ENCODE data around the gene SPARCL1.
"Not testable (repeated sequence)": the region's sequence is repeated elsewhere in the genome, so short reads cannot be mapped to it uniquely, and the experiment has no call there.

SPARCL1 gene

GRCh38 chr4:87529187-87529586 lies at the start of gene SPARCL1:
TSS of gene SPARCL1 (minus strand) at chr4:87529376. CDS start at chr4:87499574, 29,802 bp downstream.
- in situ Hi-C loops (cut with MboI; ENCODE audit: low sequenced_read_pairs) = no loop called here

- in situ Hi-C loops (cut with MboI; ENCODE audit: low sequenced_read_pairs) = no loop called here
These were observed 46.8 kb upstream of the SPARCL1 start for GRCh38 chr4:87575983-87576382.

GRCh38 chr4:87575408-87575807 lies 46.2 kb upstream of the SPARCL1 start:
- in situ Hi-C loops (cut with MboI; ENCODE audit: low sequenced_read_pairs) = no loop called here

- in situ Hi-C loops (cut with MboI; ENCODE audit: low sequenced_read_pairs) = no loop called here
These were observed 45.8 kb upstream of the SPARCL1 start for GRCh38 chr4:87574996-87575395.

- in situ Hi-C loops (cut with MboI; ENCODE audit: low sequenced_read_pairs) = not testable (repeated sequence)
These were observed 45.2 kb upstream of the SPARCL1 start for GRCh38 chr4:87574376-87574775.

GRCh38 chr4:87570290-87570805 lies 41.2 kb upstream of the SPARCL1 start:
- in situ Hi-C loops (cut with MboI; ENCODE audit: low sequenced_read_pairs) = no loop called here

- in situ Hi-C loops (cut with MboI; ENCODE audit: low sequenced_read_pairs) = no loop called here
These were observed 38.0 kb upstream of the SPARCL1 start for GRCh38 chr4:87567191-87567590.

GRCh38 chr4:87566276-87566675 lies 37.1 kb upstream of the SPARCL1 start:
- in situ Hi-C loops (cut with MboI; ENCODE audit: low sequenced_read_pairs) = no loop called here

GRCh38 chr4:87565746-87566145 lies 36.6 kb upstream of the SPARCL1 start:
- in situ Hi-C loops (cut with MboI; ENCODE audit: low sequenced_read_pairs) = no loop called here

- in situ Hi-C loops (cut with MboI; ENCODE audit: low sequenced_read_pairs) = no loop called here
These were observed 31.6 kb upstream of the SPARCL1 start for GRCh38 chr4:87560802-87561201.

- in situ Hi-C loops (cut with MboI; ENCODE audit: low sequenced_read_pairs) = no loop called here
These were observed 30.1 kb upstream of the SPARCL1 start for GRCh38 chr4:87559090-87559837.

- in situ Hi-C loops (cut with MboI; ENCODE audit: low sequenced_read_pairs) = no loop called here
These were observed 28.2 kb upstream of the SPARCL1 start for GRCh38 chr4:87557348-87557747.

GRCh38 chr4:87555773-87556619 lies 26.8 kb upstream of the SPARCL1 start:
- in situ Hi-C loops (cut with MboI; ENCODE audit: low sequenced_read_pairs) = no loop called here

- in situ Hi-C loops (cut with MboI; ENCODE audit: low sequenced_read_pairs) = no loop called here
These were observed 24.0 kb upstream of the SPARCL1 start for GRCh38 chr4:87553182-87553581.

GRCh38 chr4:87551361-87551760 lies 22.2 kb upstream of the SPARCL1 start:
- in situ Hi-C loops (cut with MboI; ENCODE audit: low sequenced_read_pairs) = no loop called here

- in situ Hi-C loops (cut with MboI; ENCODE audit: low sequenced_read_pairs) = no loop called here
These were observed 18.0 kb upstream of the SPARCL1 start for GRCh38 chr4:87547016-87547708.

GRCh38 chr4:87545052-87545451 lies 15.9 kb upstream of the SPARCL1 start:
- in situ Hi-C loops (cut with MboI; ENCODE audit: low sequenced_read_pairs) = no loop called here

GRCh38 chr4:87543835-87544461 lies 14.8 kb upstream of the SPARCL1 start:
- in situ Hi-C loops (cut with MboI; ENCODE audit: low sequenced_read_pairs) = no loop called here

GRCh38 chr4:87542734-87543312 lies 13.6 kb upstream of the SPARCL1 start:
- in situ Hi-C loops (cut with MboI; ENCODE audit: low sequenced_read_pairs) = no loop called here

- in situ Hi-C loops (cut with MboI; ENCODE audit: low sequenced_read_pairs) = no loop called here
These were observed 13.0 kb upstream of the SPARCL1 start for GRCh38 chr4:87541956-87542709.

Data from HL-60/S4 treated with phorbol 12-myristate 13-acetate at 8.2 ng/mL for 4 days and 3 days (cell line).